Chondrocyte (in vitro differentiated cells): ENCODE measurements around the gene HKDC1. TPM values are rescaled to one million over a fixed set of nuclear protein-coding genes. Genes with fewer than 3 reads are reported as not detected.

ENCODE experiments used
- DNase-seq: peaks from one replicate; pipeline ENCODE4 v3.0.0; 2021; ENCODE audit warnings: mixed read lengths, low spot score
- H3K27ac Mint-ChIP-seq: one replicate; pipeline ENCODE4 v1.8.0; 2021; ENCODE audit warnings: mild to moderate bottlenecking, moderate library complexity, mixed read lengths; ENCODE audit not compliant: unreplicated experiment
- H3K27me3 Mint-ChIP-seq: 2 replicates; pipeline ENCODE4 v1.8.0; 2021; ENCODE audit warnings: low read depth, mixed read lengths
- H3K36me3 Mint-ChIP-seq: 2 replicates; pipeline ENCODE4 v1.8.0; 2021; ENCODE audit warnings: low read depth, mixed read lengths
- H3K4me1 Mint-ChIP-seq: 2 replicates; pipeline ENCODE4 v1.8.0; 2021; ENCODE audit warnings: low read depth, mild to moderate bottlenecking, mixed read lengths
- H3K4me3 Mint-ChIP-seq: one replicate; pipeline ENCODE4 v1.8.0; 2021; ENCODE audit warnings: mild to moderate bottlenecking, moderate library complexity, mixed read lengths; ENCODE audit not compliant: unreplicated experiment
- H3K9me3 Mint-ChIP-seq: 2 replicates; pipeline ENCODE4 v1.8.0; 2021; ENCODE audit warnings: low read depth, mixed read lengths
- total RNA-seq: library from RNA; stranded (reverse); gene quantifications from 3 replicates; pipeline ENCODE4 v1.2.1, GENCODE V29; 2021
- TF ChIP-seq, protein P1 (sequence below): fragments of 200-600 bp; sonication (generic); IDR thresholded peaks from 2 replicates; pipeline ENCODE4 v1.5.0; 2021; ENCODE audit warnings: antibody characterized with exemption, mild to moderate bottlenecking, moderate library complexity

HKDC1 gene
- total RNA-seq, 1 donor from 2014 or later = 4.0 TPM

DNA sequence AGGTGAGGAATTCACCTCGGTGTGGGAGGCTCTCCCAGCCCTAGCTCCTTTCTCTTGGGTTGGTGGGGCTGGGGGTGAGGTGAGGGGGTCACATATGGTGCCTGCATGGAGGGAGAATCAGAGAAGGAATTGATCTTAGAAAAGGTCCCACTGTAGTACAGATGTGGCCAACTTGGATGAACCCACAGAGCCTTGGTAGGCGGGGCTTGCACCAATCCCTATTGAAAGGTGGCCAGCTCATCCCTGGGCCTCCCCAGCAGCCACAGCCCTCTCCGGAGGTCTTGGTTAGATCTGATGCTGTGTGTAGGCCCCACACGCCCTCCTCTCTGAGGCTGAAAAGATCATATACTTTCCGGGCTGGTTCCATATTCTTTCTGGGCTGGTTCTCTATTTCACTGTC is 19.0 kb downstream of the HKDC1 start:
- H3K4me3 Mint-ChIP-seq = no peak overlapping the region
- no peaks in the 10 kb centered on the region for H3K27me3 Mint-ChIP-seq

DNA sequence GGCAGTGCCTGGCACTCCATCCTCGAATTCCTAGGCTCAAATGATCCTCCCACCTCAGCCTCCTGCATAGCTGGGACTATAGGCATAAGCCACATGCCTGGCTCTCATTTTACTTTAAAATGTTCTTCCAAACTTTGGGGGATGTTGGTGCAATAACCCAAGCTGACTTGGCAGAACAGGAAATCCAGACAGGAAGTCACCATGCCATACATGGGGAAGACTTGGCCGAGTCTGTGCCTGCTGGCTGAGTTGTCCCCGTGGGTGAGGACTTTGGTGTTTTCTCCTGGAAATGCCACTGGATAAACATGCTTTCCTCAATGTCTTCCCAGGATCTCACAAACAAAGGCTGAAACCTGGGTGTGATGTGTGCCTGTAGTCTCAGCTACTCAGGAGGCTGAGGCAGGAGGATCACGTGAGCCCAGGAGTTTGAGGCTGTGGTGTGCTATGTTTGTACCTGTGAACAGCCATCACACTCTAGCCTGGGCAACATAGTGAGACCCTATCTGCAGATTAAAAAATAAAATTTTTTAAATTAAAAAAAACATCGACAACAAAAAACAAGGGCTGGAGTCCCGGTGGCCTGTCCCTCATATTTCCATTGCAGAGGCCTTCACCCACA is 19.8 kb downstream of the HKDC1 start:
- Mint-ChIP-seq H3K27ac (peak overlapping the region; percentile 66), H3K27me3 (no peaks in the 10 kb centered on the region), H3K9me3 (no peaks in the 10 kb centered on the region), H3K36me3 (no peaks in the 10 kb centered on the region), H3K4me1 (peaks cover 15% of the 10 kb centered on the region), H3K4me3 (no peak overlapping the region)
- TF ChIP-seq, protein P1, sequence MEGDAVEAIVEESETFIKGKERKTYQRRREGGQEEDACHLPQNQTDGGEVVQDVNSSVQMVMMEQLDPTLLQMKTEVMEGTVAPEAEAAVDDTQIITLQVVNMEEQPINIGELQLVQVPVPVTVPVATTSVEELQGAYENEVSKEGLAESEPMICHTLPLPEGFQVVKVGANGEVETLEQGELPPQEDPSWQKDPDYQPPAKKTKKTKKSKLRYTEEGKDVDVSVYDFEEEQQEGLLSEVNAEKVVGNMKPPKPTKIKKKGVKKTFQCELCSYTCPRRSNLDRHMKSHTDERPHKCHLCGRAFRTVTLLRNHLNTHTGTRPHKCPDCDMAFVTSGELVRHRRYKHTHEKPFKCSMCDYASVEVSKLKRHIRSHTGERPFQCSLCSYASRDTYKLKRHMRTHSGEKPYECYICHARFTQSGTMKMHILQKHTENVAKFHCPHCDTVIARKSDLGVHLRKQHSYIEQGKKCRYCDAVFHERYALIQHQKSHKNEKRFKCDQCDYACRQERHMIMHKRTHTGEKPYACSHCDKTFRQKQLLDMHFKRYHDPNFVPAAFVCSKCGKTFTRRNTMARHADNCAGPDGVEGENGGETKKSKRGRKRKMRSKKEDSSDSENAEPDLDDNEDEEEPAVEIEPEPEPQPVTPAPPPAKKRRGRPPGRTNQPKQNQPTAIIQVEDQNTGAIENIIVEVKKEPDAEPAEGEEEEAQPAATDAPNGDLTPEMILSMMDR = no peak
- no peak for DNase-seq

More for the DNA sequence above, 19.0 kb downstream of the HKDC1 start:
- Mint-ChIP-seq H3K36me3 (no peaks in the 10 kb centered on the region), H3K9me3 (no peaks in the 10 kb centered on the region), H3K27ac (no peak overlapping the region), H3K4me1 (peaks cover 15% of the 10 kb centered on the region)
- DNase-seq = no peak
- TF ChIP-seq, protein P1 = no peak

DNA sequence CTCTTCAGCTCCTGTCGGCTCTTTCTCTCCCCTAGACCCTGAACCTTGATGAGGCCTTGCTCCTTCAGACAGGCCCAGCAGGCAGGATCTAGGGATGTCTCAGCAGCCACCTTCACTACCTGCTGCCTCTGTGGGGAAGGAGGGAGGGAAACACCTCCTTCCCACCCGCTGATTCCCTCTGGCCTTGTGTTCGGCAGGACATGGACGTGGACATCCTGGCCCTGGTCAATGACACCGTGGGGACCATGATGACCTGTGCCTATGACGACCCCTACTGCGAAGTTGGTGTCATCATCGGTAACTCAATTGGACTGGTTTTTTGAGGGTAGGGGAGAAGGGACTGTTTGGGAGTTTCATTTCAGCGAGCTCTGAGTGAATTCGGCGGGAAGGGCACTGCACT is 20.3 kb downstream of the HKDC1 start:
- no peak for DNase-seq
- Mint-ChIP-seq H3K27me3 (no peaks in the 10 kb centered on the region), H3K36me3 (no peaks in the 10 kb centered on the region), H3K27ac (no peak overlapping the region), H3K9me3 (no peaks in the 10 kb centered on the region), H3K4me1 (peaks cover 15% of the 10 kb centered on the region), H3K4me3 (no peak overlapping the region)
- TF ChIP-seq, protein P1 = no peak

DNA sequence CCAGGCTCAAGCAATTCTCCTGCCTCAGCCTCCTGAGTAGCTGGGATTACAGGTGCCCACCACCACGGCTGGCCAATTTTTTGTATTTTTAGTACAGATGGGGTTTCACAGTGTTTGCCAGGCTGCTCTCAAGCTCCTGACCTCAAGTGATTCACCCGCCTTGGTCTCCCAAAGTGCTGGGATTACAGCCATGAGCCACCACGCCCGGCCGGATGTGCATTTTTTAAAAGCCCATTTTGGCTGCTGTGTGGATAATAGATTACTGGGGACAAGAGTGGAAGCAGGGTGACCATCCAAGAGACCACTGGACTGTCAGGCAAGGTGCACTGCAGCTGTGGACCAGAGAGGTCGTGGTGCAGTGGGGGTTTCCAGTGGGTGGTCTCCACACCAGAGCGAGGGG is 21.4 kb downstream of the HKDC1 start:
- TF ChIP-seq, protein P1 = no peak
- no peak for DNase-seq
- no peaks in the 10 kb centered on the region for H3K9me3 Mint-ChIP-seq
- H3K36me3 Mint-ChIP-seq = no peaks in the 10 kb centered on the region
- no peak overlapping the region for H3K4me3 Mint-ChIP-seq
- H3K27me3 Mint-ChIP-seq = no peaks in the 10 kb centered on the region
- peaks cover 15% of the 10 kb centered on the region for H3K4me1 Mint-ChIP-seq
- no peak overlapping the region for H3K27ac Mint-ChIP-seq

DNA sequence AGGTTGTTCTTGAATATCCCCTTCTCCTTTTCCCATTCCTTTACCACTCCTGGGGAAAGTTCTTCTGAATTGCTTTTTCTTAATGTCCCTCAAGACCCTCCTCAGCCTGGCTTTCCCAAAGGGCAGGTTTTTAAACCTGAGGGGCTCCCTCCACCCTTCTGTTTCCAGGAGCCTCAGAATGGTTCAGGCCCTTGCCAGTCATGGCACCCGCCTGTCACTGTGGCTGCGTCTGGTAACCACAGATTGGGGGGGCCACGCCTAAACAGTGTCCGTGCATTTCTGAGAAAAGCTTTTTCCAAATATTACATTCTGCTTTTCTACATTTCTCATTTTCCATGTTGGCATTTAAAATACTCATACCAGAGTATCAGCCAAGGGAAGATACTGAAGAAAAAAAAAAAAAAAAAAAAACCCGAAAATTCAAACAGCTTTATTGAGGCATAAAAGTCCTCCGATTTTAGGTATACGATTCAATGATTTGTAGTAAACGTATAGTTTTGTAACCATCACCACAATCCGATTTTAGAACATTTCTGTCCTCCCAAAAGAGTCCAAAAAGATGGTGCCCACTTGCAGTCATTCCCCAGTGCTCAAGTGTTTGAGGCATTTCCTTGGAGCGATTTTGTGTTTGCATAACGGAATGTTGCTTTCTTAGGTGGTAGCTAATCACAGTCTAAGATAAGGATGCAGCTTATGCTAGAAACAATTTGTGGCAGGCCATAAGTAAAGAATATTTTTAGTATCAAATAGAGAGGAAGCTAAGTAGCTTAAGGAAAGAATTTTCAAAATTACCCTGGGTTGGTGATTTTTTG is 22.1 kb downstream of the HKDC1 start:
- Mint-ChIP-seq H3K4me1 (peaks cover 15% of the 10 kb centered on the region), H3K27me3 (no peaks in the 10 kb centered on the region), H3K27ac (no peak overlapping the region), H3K4me3 (no peak overlapping the region), H3K36me3 (no peaks in the 10 kb centered on the region), H3K9me3 (no peaks in the 10 kb centered on the region)
- TF ChIP-seq, protein P1 = no peak
- DNase-seq = no peak
